Gastroesophageal sphincter (tissue), 2 donors: ENCODE results near the gene SERTAD1.

Source experiments
- EP300 ChIP-seq: sonication (generic); formaldehyde crosslinking; IDR thresholded peaks from one replicate; pipeline ENCODE4 v1.6.1; 2017; ENCODE audit warnings: antibody characterized with exemption, mild to moderate bottlenecking
- POLR2A ChIP-seq, 2 donors: fragments of 450-650 bp; IDR thresholded peaks; one replicate each; pipeline ENCODE4 v1.6.1; 2017; ENCODE audit warnings: antibody characterized with exemption in 2 of 2, mild to moderate bottlenecking in 2 of 2, moderate library complexity in 1 of 2

- TF ChIP-seq POLR2A (IDR thresholded peaks at IDR 0.05) (no peak), EP300 (no peak)
Observed at GRCh38 chr19:40419780-40420179, 6.0 kb downstream of the SERTAD1 start.
